Left hindlimb (tissue), 1 donor: ENCODE measurements around the gene MYBBP1A.

ENCODE experiments used
- DNase-seq: peaks from one replicate; pipeline ENCODE4 v3.0.0-alpha.2; 2018

Gene MYBBP1A

DNA sequence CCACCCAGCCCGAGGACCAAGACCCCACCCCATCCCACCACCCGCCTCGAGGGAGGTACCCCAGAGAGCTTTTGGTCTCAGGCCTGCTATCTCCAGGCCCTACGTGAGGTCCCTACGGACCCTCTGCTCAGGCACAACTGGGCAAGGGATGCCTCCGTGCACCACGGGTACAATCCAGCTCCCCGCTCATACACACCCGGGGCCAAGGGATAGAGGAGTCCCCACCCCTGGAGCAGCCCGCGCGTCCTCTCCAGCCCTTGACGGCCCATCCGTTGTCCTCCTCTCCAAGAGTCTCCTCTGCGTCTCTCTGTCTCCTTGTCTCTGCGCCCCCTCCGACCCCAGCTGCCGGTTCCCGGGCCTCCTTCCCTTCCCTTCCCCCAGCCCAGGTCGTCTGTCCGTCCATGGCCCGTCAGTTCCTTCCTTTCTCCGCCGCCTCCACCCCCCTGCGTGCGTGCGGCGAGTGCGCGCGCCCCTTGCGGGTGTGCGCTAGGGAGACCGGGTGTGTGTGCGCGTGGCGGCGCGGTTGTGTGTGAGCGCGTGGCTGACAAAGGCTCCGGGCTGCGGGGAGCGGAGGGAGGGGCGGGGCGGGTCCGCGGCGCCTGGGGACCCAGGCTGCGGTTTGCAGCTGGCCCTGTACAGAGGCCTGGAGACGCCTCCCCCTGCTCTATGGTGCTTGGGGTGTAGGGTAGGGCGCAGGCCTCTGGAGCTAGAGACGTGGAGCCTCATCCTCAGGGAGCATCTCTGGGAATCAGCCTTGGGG, 55.6 kb downstream of the MYBBP1A start:
- DNase-seq = no peak

DNA sequence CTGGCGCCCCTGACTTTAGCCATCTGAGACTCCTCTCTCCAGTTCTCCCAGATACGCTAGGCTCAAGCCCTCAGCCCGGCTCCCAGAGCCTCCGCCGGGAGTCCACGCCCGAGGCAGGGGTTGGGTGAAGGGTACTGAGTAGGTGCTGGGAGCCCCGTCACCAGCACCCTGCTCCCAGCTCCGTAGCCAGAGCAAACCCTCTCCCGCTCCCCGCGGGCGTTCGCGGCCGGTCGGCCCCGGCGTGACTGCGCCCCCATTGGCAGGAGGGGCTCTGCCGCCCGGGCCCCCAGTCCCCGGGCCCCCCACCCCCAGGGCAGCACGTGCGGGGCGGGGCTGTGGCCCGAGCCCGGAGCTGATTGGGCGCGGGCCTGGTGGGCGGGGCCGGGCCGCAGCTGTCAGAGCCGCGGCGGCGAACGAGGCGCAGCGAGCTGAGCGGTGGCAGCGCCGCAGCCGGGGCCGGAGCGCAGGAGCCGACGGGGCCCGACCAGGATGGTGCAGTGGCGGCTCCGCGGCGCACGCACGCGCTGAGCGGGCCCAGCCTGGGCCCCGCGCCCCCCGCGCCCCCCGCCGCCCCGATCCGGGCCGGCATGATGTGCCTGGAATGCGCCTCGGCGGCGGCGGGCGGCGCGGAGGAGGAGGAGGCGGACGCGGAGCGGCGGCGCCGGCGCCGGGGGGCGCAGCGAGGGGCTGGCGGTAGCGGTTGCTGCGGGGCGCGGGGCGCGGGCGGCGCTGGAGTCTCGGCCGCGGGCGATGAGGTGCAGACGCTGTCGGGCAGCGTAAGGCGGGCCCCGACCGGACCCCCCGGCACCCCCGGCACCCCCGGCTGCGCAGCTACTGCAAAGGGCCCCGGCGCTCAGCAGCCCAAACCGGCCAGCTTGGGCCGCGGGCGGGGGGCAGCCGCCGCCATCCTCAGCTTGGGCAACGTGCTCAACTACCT, 56.5 kb downstream of the MYBBP1A start, which contains the start of gene SPNS2:
Gene SPNS2, plus strand, starts transcription at position 421 of the 937 bp plus-strand sequence. Its CDS starts 167 bp downstream, at position 588.
- peak; percentile 74 for DNase-seq

DNA sequence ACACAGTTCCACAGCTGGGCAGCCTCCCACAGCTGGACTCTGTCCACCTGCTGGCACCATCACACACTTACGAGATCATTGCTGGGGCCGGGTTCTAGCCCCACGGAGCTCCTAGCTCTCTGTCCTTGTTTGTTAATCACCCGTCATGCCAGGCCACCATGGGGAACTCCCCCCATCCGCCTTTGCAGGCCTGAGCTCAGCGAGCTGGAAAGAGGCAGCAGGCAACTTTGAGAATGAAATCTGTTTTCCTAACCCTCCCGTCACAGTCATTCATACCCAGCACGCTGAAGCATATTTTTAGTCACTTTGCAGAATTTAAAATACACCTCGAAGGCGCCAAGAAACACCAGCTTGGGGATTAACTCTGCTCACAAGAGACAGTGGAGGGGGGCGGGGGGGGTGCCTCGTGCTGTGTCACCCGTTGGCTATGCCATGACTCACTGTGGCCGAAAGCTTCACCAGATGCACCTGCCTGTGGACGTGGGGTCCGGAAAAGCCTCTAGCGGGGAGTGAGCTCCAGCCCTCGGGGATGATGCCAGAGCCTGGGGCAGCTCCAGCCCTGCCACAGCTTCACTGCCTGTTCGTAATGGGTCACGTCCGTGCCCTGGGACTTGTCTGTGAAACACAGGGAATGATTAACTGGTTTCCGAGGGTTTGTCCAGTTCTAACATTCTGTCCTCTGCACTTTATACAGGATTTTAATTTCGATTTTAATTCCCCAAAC, 57.9 kb downstream of the MYBBP1A start:
- DNase-seq = no peak

DNA sequence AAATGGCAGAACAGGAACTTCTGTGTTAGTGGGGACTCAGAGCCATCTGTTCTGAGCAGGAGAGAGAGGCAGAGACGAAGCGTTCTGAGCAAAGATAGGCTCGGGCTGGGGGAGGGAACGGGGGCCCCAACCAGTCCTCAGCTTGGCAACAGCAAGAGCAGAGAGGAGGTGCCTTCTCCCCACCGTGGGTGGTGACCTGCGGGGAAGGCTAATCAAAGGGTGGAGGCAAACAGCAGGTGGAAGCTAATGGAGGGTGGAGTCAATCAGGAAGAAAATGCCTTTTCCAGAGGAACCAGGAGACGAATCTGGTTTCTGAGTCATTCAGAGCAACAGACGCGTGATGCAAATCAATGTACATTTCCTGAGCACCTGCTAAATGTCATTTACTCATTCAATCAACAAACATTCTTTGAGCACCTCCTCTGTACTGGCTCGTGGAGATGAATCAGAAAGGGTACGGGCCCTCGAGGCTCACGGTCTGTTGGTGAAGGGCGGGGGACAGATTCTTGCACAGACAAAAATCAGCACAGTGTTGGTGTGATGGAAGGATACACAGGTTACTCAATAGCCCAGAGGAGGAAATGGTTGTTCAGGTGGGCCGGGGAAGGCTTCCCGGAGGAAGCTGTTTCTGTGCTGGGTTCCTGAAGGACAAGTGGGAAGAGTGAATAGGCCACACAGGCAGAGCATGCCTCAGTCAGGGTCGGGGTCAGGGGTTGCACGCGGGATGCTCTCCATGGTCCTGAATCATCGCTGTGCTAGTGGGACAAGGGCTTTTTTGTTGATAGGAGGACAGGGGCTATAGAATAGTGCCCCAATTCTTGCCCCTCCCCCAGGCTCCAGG, 62.2 kb downstream of the MYBBP1A start:
- peak; percentile 50 for DNase-seq

DNA sequence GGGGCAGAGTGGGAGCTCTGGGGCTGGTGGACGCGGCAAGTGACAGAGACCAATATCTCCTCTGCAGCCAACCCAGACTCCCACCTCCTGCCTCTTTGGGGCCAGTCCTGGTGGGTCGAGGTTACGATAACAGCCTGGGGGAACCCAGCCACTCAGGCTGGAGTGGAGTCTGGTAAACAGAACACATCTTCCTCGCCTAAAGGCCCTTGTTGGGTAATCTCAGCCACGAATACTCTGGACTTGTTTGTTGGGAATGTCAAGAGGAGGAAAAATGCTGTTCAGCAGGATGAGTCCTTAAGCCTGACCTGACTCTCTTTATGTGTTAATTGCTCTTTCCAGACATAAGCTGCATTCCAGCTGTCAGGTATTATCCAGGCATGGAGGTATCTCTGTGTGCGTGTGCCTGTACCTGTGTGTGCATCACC, 64.5 kb downstream of the MYBBP1A start:
- DNase-seq = peak; percentile 9

DNA sequence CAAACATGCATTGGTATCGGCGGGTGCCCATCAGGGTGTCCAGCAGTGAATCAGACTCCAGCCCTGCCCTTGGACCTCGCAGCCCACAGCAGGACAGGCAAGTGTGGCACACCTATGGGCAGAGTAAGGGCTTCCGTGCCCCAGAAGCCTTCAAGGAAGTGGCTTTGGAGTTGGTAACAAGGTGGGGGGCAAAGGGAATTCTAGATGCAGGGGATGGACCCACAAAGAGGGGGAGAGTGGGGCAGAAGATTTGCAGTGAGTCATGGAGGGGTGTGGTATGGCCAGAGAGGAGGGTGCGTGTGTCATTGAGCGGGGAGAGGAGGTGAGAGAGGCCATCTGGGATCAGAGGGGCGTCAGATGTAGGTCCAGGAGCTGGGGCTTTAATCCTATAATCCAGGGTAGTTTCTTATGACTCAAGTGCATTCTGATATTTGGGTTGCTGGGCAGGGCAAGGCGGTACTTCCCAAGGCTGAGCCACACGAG, 65.0 kb downstream of the MYBBP1A start:
- DNase-seq = peak; percentile 22

DNA sequence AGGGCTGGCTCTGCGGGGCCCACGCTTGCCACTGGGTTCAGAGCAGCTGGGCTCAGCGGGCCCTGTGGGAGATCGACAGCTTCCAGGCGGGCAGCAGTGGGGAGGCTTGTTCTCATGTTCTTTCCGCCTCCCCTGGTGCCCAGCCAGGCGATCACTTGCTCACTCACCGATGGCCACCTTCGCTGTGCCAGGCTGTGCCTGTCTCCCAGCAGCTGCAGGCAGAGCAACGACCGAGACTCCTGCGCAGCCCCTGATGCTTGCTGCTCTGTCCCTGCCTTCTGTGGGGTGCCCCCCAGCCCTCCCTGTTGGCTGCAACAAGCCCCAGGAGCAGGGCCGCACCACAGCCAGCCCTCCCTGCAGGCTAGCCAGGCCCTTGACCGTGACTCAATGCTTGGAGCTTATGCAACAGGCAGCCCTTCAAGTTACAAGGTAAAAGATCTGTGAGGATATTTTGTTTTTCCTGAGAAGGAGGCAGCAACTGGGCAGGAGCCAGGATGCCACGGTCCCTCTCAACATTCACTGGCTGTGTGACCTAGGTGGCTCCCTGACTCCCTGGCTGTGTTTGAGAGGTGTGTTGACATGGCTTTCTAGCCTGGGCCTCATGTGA, 66.1 kb downstream of the MYBBP1A start:
- DNase-seq = peak; percentile 1
